ENCODE data around the gene SMARCA2.

Gene SMARCA2

DNA sequence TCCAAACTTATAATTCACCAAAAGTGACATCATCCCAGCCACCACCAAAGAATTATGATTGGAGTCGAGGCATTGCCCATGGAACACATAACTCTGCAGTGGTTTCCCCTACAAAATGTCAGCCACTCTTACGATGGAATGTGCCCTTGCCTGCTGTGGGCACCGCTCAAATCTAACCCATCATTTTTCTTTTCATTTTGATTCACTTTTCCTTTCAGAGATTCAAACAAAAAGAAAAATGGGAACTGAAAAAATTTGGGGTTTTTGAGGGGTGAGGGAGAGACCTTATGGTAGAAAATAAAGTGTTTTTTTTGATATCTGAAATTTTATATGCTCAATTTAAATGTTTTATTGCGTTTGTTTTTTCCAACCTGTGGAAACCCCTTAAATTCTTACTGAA, 28.1 kb downstream of the SMARCA2 start:
- DNase-seq: no peak

DNA sequence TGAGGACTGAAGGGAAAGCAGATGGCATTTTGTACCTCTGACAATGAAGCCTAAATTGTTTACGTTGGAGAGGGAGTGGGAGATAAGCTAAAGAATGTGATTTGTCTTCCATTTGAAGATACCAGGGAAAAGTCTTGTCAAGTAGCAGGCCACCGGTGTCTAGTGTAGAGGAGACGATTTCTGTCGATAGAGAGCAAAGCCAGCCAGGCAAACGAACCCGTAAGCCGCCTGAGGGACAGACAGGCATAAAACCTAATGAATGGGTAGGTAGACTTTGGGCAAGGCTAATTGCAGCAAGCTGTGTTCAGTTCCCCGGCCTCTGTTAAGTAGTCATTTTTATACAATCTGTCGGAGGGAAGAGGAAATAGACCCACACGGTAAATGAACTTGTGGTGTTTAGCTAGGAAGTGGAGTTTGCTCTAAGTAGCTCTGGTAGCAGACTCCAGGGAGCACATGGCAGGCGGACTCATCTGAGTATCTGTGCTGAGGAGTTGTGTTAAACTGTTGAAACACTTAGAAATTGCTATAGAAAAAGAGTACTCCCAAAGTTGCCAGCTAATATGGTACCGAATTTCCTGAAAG, 28.8 kb downstream of the SMARCA2 start:
- DNase-seq: no peak

DNA sequence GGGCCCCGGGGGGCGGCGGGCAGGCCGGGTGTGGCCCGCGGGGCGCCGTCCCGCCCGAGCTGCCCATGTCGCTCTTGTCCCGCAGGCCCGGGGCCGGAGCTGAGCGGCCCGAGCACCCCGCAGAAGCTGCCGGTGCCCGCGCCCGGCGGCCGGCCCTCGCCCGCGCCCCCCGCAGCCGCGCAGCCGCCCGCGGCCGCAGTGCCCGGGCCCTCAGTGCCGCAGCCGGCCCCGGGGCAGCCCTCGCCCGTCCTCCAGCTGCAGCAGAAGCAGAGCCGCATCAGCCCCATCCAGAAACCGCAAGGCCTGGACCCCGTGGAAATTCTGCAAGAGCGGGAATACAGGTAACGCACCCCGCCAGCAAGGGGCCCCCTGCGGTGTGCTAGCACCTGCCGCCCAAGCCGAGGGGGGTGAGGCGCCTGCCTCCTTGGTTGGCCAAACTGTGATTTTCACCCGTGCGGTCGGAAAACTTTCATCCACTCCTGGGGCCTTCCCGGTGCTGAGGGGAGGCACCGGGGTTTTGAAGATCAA, 32.1 kb downstream of the SMARCA2 start:
- no peak for DNase-seq

DNA sequence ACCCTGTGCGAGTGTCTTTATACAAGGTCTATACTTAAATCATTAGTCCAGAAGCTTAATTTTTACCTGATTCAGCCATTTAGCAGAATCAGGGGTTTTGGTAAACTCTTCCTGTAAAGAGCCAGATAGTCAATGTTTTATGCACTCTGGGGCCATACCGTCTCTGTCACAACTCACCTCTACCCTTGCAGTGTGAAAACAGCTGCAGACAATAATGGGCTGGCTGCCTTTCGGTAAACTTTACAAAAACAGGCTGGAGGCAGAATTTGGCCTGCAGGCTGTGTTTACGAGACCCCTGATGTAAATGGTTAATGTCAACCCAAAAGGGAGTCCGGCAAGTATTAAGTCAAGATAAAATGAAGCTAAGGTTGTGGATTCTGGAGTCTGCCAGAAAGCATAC, 32.8 kb downstream of the SMARCA2 start:
- DNase-seq: no peak

DNA sequence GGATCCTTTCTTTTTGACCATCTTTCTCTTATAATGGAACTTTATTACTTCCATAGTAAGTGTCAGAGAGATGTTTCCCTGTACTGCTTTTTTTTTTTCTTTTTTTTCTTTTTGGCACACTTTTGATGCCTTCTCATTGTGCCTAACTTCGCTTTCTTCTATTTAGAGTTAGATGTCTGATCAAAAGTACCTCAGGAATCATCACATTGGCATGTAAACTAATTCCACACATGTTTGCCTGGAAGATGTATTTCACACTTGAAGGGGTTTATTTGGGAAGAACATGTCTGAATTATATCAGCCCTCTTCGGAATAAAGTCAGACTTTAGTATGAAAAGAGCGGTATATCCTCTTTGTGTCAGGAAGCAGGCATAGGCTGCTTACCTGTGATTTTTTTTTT, 35.1 kb downstream of the SMARCA2 start:
- no peak for DNase-seq

DNA sequence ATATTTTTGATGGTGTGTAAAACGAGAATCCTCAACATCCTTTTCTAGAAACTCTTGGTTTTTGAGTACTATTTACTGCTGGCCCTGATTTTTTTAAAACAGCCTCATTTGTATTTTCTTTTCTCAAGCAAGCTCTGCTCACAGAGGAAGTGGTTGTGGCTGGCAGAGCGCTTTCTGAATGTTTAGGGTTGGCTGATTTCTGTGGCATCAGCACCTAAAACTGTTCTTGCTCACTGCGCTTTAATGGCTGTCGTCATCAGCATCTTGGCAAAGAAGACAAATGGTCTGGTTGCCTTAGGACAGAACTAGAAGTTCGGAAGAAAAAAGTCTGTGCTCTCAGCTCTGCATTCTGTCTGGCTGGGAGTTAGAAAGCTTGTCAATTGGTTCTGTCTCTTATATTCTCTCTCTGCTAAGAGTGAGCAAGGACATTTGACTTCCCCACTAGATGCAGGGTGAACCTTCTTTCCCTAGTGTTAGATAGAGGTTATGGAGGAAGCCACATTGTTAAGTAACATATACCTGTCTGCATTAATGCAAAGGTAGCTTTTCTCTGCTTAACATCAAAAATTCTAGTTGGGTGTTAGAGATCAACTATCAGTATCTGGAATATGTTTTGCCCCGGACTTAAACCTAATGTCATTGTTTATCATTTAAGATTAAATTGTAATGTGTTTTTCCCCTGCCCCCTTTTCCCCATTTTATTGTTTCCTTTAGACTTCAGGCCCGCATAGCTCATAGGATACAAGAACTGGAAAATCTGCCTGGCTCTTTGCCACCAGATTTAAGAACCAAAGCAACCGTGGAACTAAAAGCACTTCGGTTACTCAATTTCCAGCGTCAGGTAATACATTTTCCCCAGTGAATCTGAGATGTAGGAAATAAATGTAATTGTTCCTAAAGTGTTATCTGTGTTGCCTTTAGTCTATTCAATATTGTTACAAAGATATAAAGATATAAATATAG, 39.0 kb downstream of the SMARCA2 start:
- DNase-seq: peak; percentile 85

DNA sequence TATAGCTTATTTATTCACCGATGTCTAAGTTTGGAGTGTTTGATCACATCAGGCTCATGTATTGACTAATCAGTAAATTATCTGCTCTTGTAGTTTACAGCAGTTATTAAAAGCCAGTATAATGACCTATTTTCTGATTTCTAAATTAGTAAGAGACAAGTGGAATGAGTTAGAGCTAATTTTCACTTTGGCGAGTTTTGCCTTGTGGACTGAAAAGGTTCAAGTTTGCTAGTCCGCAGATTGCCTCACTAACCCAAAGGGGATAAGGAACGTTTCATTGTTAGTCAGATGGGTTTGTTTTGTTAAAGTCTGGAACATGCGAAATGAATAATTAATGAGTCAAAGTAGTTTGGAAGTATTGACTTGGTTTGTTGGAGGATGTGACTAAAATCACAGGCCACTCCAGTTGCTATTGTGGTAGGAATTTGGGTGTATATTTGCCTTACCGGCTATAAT, 40.1 kb downstream of the SMARCA2 start:
- DNase-seq: no peak

DNA sequence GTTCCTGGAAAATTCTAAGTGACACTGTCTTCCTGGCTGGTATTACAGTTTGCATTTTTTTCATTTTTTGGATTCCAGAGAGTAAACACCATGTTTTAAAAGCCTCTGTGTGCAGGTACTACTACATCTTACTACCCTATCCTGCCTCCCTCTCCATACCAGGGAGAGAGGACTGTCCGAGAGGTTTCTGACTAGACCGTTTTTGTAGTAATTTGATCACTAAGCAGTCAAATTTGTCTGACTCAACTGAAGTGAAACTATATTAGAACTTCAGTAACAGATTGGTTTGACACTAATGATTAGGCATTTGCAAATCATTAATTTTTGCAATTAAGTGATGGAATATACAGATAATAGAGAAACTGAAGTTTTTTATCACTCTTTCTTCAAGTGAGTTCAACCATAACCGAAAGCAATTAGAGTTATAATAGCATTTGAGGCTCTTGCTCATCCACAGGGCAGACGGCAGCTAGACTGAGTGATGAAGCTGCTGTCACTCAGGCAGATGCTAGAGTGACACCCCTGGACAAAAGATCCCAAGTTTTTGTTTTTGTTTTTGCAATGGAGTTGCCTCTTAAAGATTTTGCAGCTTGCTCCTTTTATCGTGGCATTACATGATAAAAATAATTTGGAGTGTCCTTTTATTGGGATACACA, 44.3 kb downstream of the SMARCA2 start:
- no peak for DNase-seq

DNA sequence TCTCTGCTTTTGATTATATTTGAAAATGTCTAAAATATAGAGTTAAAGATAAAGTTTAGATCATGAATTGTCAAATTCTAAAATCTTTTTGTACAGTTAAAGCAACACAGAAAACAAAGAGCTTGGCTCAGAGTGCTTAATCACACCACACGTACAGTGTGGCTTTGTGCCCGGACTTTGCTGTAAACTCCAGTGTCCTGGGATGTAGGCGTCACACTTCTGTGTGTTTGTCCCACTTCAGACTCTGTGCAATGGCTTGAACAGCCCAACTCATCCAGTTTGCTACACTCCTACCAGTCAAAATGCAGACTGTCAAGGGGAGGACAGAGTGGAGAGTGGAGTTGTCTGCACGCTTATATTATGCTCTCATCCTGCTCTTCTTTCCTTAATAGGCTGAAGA, 45.3 kb downstream of the SMARCA2 start:
- DNase-seq: no peak

DNA sequence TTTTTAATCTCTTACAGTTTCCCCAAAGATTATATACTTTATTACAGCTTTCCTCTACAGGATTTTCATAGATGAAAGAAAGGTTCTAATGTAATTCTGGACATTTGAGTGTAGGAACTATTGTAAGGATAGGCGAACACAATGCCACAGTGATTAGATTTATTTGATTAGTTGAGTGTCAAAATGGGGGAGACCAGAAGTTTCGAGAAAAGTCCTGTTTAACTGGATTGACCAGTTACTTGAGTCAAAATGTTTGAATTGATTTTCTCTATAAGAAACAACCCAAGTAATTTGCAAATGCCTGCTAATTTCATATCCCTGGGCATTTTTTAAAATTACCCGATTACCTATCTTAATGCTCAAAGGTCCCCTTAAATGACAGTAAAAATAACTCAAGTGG, 50.6 kb downstream of the SMARCA2 start:
- no peak for DNase-seq

DNA sequence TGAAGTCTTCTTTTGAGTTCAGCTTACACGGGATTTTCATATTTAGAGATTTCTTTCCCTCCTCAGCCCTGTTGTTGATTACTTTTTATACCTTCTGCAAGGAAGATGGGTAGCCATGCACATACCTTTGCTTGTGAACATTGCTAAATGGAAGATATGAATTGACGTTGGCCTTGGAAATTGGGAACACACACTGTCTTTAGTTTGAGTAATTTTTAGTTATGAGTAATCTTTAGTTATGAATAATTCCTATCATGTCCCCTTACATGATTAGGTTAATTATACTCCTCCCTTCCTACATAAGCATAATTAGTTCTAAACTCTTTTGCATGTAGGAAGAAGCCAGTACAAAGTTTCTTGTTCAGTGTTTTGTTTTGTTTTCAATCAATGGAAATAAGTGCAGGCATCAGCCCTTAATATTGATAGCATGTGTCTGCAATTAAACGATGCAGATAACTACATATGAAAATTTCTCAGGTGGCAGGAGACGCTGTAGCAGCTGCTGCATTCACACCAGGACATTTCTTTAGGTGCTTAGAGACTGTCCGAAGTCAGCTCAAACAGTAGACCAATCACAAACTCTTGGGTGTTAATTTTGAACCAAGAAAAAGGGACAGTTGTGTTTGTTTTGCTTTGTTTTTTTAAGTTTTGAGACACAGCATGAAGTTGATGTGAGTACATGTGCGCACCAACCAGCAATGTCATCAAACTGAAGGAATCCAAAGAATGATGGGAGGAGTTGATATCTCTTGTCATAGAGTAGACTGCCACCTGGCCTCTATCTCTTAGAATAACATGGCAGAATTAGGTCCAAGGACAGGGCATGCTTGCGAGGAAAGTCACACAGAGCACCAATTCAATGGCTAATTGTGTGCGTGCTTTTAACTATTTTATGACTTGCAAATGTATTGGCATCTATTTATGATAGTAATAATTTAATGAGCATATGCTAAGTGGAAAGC, 51.4 kb downstream of the SMARCA2 start:
- DNase-seq: no peak

DNA sequence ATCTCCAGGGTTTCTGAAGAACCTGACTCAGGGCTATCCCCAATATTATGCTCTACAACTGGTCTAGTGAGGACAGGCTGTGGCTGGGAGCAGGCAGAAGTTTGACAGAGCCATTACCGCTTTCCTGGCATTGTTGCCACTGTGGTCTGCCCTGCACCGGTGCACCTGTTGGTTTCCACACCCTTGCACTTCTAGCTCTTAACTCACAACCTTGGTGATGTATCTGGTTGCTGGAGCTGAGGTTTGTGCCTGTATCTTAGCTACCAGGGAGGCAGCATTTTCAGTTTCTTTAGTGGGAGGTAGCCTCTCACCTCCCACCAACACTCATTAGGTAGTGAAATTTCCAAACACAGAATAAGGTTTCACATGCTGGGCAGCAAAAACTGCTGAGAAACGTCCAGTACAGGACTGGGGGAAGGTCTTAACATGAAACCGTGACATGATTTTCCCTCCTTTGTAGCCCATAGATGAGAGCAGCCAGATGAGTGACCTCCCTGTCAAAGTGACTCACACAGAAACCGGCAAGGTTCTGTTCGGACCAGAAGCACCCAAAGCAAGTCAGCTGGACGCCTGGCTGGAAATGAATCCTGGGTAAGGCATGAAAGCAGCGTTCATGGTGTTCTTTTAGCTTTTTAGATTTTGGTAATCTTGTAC, 57.7 kb downstream of the SMARCA2 start:
- DNase-seq: no peak

DNA sequence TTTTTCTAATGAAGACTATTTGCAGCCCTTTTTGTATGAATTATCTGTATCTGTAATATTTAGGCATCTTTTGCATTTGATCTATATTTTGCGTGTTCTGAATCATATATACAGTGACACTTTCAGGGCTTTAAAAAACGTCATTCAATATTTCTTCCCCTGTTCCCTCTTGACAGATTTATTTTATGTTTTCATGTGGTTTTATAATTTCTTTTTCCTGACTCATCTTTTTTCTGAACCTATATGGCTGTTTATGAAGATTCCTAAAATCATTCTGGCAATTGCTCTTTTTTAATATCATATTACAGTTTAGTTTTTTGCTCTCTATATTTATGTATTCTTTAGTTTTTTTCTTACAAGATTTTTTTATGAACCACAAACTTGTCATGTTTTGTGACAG, 67.6 kb downstream of the SMARCA2 start:
- no peak for DNase-seq

DNA sequence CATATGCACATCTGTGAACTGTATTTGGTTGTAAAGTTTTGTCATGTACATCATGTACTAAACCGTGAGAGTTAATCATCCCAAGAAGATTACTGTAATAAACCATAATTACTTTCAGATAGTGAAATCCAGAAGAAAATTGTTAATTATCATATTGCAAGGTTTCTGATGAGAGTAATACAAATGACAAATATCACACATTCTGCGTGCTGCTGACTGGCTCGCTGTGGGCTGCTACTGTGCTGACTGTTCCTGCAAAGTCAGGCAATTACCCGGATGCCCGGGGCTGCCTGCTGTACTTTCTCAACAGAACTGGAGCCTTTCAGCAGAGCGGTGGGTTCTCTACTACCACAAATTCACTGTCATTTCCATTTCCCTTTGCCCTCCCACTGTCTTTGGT, 68.3 kb downstream of the SMARCA2 start:
- no peak for DNase-seq

DNA sequence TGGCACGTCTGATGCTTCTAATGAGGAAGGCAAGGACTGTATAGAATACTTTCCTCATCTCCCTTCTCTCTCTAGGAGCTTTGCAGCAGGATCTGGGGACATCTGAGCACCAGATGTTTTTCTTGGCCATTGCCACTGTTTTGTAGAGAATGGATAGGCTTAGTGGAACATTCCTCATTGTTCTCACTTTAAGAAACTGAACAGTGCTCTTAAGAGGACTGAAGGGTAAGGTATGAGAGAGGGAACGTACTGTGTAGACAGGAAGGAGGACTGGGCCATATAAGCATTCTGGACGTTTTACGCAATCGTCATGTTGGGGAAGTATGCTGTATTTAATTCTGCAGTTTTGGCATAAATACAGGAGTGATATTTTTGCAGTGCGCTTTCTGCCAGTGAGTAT, 70.6 kb downstream of the SMARCA2 start:
- no peak for DNase-seq

DNA sequence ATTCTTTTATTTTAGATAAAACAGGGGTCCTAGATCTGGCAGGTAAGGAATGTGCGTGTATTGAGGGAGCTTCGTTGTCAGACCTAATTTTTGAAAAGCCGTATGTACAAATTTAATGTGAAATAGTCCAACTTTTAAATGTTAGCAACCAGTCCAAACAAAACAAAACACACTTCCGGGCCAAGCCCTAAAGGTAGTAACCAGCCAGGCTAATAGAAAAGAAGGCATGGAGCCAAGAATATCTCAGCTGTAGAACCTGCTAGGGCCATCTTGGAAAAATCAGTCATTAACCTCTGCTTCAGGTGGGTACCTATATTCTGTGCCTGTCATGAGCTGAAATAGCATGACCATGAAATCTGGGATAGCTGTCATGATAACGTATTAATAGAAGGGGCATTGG, 71.0 kb downstream of the SMARCA2 start:
- DNase-seq: no peak

DNA sequence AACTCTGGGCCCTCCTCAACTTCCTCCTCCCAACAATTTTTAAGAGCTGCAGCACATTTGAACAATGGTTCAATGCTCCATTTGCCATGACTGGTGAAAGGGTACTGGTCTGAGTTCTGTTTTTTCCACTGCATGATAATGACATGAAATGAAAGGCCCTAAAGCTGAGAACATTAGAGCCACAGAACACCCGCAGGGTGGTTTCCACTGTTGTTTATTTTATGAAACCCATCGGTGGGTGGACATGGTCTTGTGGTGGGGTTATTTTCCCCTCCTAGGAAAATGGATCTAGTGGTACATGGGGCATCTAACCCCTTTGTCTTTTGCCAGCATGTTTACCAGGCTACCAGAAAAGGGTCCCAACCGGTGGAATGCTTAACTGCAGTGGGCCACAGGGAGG, 71.8 kb downstream of the SMARCA2 start:
- no peak for DNase-seq

DNA sequence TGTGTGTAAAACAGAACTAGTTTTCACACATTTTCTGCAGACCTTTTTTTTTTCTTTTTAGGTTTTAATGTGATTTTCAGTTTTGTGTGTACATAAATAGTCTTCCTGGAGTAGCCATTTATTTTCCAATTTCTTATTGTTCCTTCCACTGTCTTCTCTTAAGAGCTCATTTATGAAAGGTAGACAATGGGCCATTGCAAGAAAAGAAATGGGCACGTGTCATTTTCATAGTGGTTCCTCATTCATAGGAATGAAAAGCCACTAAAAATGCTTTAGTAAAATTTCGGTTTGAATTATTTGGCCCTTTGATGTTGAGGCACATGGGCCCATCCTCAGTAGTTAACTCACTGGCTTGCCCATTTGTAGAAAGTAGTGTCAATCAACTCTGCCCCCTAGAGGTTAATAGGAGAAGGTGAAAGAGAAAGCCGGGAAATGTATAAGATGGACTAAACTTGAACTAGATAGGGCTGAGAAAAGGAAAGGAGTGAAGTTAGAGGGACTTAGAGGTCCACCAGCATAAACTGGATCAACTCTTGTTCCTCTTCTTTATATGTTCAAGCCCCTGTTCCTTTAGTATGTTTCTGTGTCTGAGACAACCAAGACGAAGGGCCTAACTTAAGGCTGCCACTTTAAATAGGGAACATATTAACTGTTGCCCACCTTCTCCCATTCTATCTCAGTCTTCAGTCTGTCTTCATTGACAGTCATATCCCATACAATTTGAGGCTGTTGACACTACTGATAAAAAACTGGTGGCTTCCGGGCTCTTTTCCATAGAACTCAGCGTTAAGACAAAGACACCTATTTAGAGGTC, 72.6 kb downstream of the SMARCA2 start:
- DNase-seq: peak; percentile 39

DNA sequence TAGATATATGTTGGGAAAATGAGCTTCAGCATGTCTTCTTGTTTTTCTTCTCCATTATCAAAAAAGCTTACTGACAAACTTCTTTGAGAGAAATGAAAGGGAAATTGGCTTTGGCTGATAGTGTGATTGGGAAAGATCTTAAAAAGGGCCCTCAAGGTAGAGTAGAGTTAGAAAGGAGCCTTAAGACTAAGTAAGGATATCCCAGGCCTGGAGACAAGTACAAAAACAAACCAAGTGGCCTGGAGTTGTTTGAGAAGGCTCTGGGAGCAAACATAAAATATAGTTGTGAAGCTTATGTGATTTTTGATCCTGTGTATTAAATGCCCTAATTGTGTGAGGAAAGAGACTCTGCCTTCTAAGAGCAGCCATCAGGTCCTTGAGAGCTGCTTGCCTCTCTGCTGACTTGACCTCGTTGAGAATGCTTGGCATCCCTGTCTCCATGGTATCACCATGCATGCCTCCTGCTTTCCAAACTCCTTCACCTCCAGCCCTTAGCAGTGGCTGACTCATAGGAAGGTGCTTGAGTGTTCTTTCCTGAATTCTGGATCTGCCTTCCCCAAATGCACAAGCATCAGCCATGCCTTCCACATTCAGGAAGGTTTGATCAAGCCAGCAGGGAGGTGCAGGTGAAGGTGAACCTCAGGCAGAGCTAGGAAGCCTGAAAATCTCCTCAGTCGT, 78.9 kb downstream of the SMARCA2 start:
- DNase-seq: no peak

DNA sequence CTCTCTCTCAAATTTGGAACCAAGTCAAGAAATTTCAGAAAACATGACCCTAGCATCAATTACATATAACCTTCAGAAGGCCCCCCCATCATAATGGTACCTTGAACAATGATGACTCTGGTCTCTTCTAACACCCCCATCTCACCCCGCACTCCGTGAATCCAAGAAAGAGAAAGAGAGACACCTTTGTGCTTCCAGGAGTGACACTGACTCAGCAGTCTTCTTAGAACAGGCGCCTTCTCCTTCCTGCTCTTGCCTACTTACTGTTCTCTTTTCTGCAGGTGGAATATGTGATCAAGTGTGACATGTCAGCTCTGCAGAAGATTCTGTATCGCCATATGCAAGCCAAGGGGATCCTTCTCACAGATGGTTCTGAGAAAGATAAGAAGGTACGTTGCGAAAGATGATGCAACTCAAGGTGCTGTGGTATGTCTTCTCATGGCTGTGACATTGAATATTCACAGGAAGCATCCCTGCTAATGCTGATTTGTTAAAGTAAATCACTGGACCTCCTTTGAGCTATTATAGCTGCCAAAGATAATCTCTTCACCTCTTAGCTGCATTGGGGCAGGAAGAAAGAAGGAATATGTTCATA, 81.3 kb downstream of the SMARCA2 start:
- no peak for DNase-seq
